T-helper 17 cell (primary cell): ENCODE data around the gene ZNF625. TPM values are rescaled to one million over a fixed set of nuclear protein-coding genes. Genes with fewer than 3 reads are reported as not detected.

ENCODE experiments used
- ATAC-seq: fragments of 150-1000 bp; cut with Tn5 transposase; 2 replicates; pipeline ENCODE4 v1.10.0; 2021; ENCODE audit warnings: mild to moderate bottlenecking, moderate library complexity
- DNase-seq, 3 donors: peaks; one replicate each; pipeline versions ENCODE4 v3.0.0 to v3.0.0-alpha.2; 2020 to 2021
- H3K9me3 ChIP-seq: one replicate; pipeline ENCODE4 v1.7.0; 2013; ENCODE audit warnings: low read length, mild to moderate bottlenecking; ENCODE audit not compliant: control insufficient read depth, poor library complexity, severe bottlenecking
- H3K27ac Mint-ChIP-seq: one replicate; pipeline ENCODE4 v1.8.0; 2022; ENCODE audit warnings: mild to moderate bottlenecking, moderate library complexity, mixed read lengths
- H3K27me3 Mint-ChIP-seq: one replicate; pipeline ENCODE4 v1.8.0; 2022; ENCODE audit warnings: mixed read lengths
- H3K36me3 Mint-ChIP-seq: one replicate; pipeline ENCODE4 v1.8.0; 2022; ENCODE audit warnings: low read depth, mixed read lengths
- H3K4me1 Mint-ChIP-seq: one replicate; pipeline ENCODE4 v1.8.0; 2022; ENCODE audit warnings: mild to moderate bottlenecking, mixed read lengths
- H3K4me3 Mint-ChIP-seq: one replicate; pipeline ENCODE4 v1.8.0; 2022; ENCODE audit warnings: mild to moderate bottlenecking, moderate library complexity, mixed read lengths
- total RNA-seq, 4 donors: library from RNA in 2 of 4; stranded (reverse) in 2 of 4; gene quantifications; one replicate each; pipeline ENCODE4 v1.2.3 and lab custom pipeline; 2022 to 2026

ZNF625 gene
- total RNA-seq, 2 donors from 2014 or later: 0.75 to 1.4 TPM

- Mint-ChIP-seq H3K4me1 (peaks cover 20% of the 10 kb centered on the region), H3K27me3 (peaks cover 5% of the 10 kb centered on the region), H3K4me3 (peak overlapping the region; percentile 19), H3K36me3 (peaks cover 2% of the 10 kb centered on the region), H3K27ac (no peak overlapping the region)
- no peaks in the 10 kb centered on the region for H3K9me3 ChIP-seq
- no peak for ATAC-seq
- DNase-seq: no peak
Measured at GRCh38 chr19:12159773-12160414, 3.4 kb upstream of the ZNF625 start.

DNA sequence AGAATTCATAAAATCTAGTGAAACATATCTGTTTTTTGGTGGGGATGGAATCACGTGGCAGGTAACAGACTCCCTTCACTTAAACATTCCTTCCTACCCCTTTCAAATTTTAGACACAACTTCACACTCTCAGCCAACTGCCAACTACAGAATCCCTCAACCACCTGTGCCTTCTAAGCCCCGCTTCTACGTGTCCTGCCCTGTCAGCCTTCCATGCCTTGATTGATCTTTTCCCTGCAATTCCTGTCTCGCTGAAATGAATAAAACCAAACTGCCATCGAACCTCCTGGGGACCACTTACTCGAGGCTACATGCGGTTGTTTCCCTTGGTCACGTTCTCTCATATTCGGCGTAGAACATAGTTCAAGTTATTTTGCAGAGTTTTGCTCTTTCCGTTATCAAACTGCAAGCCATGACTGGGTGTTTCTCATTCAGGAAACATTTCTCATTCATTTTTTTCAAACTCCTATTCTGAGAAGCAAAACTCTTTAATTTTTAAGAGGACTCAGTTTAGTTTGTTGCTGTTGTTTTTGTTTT lies 1.1 kb downstream of the ZNF625 start:
- Mint-ChIP-seq H3K4me3 (peak overlapping the region; percentile 81), H3K27me3 (peaks cover 10% of the 10 kb centered on the region), H3K27ac (no peak overlapping the region), H3K4me1 (peaks cover 10% of the 10 kb centered on the region), H3K36me3 (no peaks in the 10 kb centered on the region)
- H3K9me3 ChIP-seq: no peaks in the 10 kb centered on the region
- DNase-seq (no peak), ATAC-seq (no peak)

GRCh38 chr19:12145348-12145747 lies 11.2 kb downstream of the ZNF625 start:
- Mint-ChIP-seq H3K4me1 (peaks cover 9% of the 10 kb centered on the region), H3K4me3 (no peak overlapping the region), H3K36me3 (peaks cover 9% of the 10 kb centered on the region), H3K27ac (no peak overlapping the region), H3K27me3 (no peaks in the 10 kb centered on the region)
- no peaks in the 10 kb centered on the region for H3K9me3 ChIP-seq
- ATAC-seq (no peak), DNase-seq (no peak)

GRCh38 chr19:12141405-12141736 lies 15.2 kb downstream of the ZNF625 start:
- Mint-ChIP-seq H3K36me3 (peaks cover 10% of the 10 kb centered on the region), H3K27ac (no peak overlapping the region), H3K4me3 (peak overlapping the region; percentile 97), H3K4me1 (peaks cover 24% of the 10 kb centered on the region), H3K27me3 (no peaks in the 10 kb centered on the region)
- H3K9me3 ChIP-seq: no peaks in the 10 kb centered on the region
- no peak for ATAC-seq
- no peak for DNase-seq

DNA sequence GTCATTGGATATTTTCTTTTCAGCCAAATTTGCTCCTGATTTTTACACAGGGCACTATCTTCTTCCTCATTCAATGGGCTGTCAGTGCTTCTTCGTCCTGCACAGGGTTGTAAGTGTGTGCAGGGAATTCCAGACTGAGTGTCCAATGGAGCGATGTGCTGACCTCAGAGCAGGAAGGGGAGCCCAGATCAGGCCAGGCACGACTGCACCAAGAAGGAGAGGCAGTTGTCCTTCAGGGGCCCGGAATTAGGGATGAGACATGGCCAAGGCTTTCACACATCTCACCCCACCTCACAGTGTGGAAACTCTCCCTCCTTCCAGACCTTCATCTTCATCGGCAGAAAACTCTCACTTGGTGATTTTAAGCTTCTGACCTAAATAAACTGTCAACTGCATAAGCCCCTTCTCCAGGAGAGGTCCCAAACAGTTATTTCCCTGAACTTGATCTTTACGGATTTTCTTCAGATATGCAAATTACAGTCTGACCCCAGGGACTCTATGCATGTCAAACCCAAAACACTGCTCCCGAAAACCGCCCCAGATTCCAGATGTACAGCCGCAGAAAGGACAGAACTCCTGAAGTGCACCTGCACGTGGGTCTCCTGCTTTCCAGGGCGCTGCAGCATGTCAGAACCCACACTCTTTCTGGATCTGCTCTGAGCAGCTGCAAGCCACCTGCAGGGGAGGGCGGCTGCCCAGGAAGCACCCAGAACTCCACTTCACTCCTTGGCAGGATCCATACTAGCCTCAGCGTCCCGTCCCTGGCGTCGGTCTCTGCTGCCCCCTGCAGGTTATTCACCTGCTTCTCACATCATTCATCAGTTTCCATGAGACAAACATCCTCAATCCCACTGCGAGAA lies 15.8 kb downstream of the ZNF625 start:
- ATAC-seq: peak; percentile 76

DNA sequence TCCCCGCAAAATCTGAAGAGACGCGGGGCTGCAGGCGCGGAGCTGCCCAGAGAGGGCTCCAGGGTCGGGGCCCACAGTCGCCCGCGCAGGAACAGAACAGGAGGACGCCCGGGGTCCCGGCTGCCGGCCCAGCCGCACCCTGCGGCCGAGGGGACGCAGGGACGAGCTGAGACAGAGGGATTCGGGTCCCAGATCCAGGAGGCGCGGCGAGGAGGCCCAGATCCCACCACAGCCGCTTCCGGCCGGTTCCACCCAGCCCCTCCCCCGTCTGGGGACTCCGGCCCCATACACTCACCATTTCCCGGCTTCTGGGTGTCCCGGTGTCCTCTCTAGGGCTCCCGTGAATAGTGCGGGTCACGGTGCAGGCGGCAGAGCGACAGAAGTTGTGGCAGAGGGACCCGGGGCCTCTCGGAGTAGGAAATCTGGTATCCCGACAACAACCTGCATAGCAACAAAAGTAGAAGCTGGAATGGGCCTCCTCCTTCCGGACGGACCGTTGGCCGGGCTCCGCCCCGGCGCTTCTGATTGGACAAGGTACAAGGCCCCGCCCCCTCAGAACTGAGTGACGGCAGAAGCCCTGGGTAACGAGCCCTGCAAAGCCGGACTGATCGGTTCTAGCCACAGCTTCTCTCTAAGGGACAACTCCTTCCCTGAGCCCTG lies 16.5 kb downstream of the ZNF625 start, which contains the start of gene ZNF20:
ZNF20 (minus strand) TSS at position 466 of the 660 bp plus-strand sequence; CDS start at position 298, 168 bp downstream.
- H3K27me3 Mint-ChIP-seq: no peaks in the 10 kb centered on the region
- ATAC-seq (peak; percentile 92), DNase-seq (peak; percentile 74 to 77 (median 76))
- H3K27ac Mint-ChIP-seq: peak within 1 kb of the TSS; percentile 34
- peaks cover 24% of the 10 kb centered on the region for H3K4me1 Mint-ChIP-seq
- H3K9me3 ChIP-seq: no peaks in the 10 kb centered on the region
- H3K36me3 Mint-ChIP-seq: peaks cover 4% of the 10 kb centered on the region
- H3K4me3 Mint-ChIP-seq: peak within 1 kb of the TSS; percentile 97

More for the DNA sequence above, 15.8 kb downstream of the ZNF625 start:
- H3K27ac Mint-ChIP-seq: no peak overlapping the region
- peaks cover 10% of the 10 kb centered on the region for H3K36me3 Mint-ChIP-seq
- no peaks in the 10 kb centered on the region for H3K9me3 ChIP-seq
- no peaks in the 10 kb centered on the region for H3K27me3 Mint-ChIP-seq
- peaks cover 24% of the 10 kb centered on the region for H3K4me1 Mint-ChIP-seq
- DNase-seq: peak; percentile 68 to 75 (median 69)
- H3K4me3 Mint-ChIP-seq: peak overlapping the region; percentile 97

DNA sequence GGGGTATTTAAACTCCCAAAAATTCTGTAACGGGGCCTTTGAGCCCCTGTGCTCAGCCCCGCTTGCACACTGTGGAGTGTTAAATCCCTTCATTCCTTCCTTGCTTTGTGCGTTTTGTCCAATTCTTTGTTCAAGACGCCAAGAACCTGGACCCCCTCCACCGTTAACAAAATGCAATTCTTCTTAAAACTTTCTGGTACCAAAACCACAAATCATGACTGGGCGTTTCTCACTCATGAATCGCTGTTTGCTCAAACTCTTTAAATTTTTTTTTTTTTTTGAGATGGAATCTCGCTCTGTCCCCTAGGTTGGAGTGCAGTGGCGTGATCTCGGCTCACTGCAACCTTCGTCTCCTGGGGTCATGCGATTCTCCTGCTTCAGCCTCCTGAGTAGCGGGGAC lies 17.3 kb downstream of the ZNF625 start:
- Mint-ChIP-seq H3K27ac (peak overlapping the region; percentile 34), H3K27me3 (no peaks in the 10 kb centered on the region), H3K36me3 (peaks cover 4% of the 10 kb centered on the region), H3K4me1 (peaks cover 24% of the 10 kb centered on the region), H3K4me3 (peak overlapping the region; percentile 97)
- DNase-seq (no peak), ATAC-seq (no peak)
- no peaks in the 10 kb centered on the region for H3K9me3 ChIP-seq

DNA sequence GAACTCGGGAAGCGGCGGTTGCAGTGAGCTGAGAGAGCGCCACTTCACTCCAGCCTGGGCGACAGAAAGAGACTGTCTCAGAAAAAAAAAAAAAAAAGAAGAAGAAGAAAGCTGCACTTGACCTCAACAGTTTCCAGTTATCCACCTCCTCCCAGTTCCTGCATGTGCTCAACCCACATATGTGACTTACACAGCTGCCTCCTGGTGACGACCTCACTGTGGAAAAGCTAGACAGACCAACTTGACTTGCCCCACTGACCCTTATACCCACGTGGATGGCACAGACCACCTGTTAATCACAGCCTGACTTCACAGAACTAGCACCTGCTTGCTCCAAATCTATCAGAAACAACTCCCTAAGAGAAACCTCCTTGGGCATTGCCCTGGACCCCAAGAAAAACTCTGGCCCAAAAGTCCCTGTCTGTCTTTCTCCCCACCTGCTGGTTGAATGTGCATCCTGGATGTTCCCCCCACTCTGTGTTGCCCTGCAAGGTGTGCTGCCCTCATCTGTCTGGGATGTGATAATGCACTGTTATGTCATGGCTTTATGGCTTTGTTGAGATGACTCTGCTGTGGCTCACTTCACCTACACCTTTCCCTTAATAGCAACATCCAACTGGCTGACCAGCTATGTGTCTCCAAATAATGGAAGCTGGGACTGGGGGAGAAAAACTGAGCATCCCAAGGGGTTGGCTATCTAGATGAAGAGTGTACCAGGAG lies 19.2 kb downstream of the ZNF625 start:
- no peaks in the 10 kb centered on the region for H3K27me3 Mint-ChIP-seq
- H3K4me1 Mint-ChIP-seq: peaks cover 24% of the 10 kb centered on the region
- no peak overlapping the region for H3K27ac Mint-ChIP-seq
- H3K36me3 Mint-ChIP-seq: peaks cover 6% of the 10 kb centered on the region
- DNase-seq (no peak), ATAC-seq (no peak)
- H3K4me3 Mint-ChIP-seq: no peak overlapping the region
- H3K9me3 ChIP-seq: peaks cover 10% of the 10 kb centered on the region

GRCh38 chr19:12133069-12133468 lies 23.5 kb downstream of the ZNF625 start:
- peaks cover 6% of the 10 kb centered on the region for H3K36me3 Mint-ChIP-seq

DNA sequence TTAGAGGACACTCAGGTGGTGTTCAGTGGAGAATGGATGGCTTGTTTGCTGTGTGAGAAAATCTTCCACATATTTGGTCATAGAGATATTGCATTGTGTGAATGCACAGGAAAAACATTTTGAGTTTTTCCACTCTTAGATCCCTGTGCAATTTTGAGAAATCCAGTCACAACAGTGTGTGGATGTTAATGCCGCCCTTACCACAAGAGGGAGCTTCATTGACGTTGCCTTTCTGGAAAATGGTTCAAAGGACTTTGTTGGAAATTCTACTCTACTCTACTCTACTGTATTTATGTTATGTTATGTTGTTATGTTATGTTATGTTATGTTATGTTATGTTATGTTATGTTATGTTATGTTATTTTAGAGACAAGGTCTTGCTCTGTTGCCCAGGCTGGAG lies 29.8 kb downstream of the ZNF625 start:
- no peaks in the 10 kb centered on the region for H3K27me3 Mint-ChIP-seq
- no peak overlapping the region for H3K27ac Mint-ChIP-seq
- ATAC-seq (no peak), DNase-seq (no peak)
- no peaks in the 10 kb centered on the region for H3K4me1 Mint-ChIP-seq
- H3K36me3 Mint-ChIP-seq: no peaks in the 10 kb centered on the region
- no peak overlapping the region for H3K4me3 Mint-ChIP-seq
- H3K9me3 ChIP-seq: peaks cover 2% of the 10 kb centered on the region

More at GRCh38 chr19:12133069-12133468, 23.5 kb downstream of the ZNF625 start:
- Mint-ChIP-seq H3K4me3 (no peak overlapping the region), H3K27ac (no peak overlapping the region), H3K27me3 (no peaks in the 10 kb centered on the region), H3K4me1 (peaks cover 5% of the 10 kb centered on the region)
- ATAC-seq: no peak
- H3K9me3 ChIP-seq: peaks cover 17% of the 10 kb centered on the region
- DNase-seq: no peak

GRCh38 chr19:12117201-12117970 lies 39.1 kb downstream of the ZNF625 start:
- Mint-ChIP-seq H3K27ac (no peak overlapping the region), H3K36me3 (no peaks in the 10 kb centered on the region), H3K4me1 (no peaks in the 10 kb centered on the region), H3K27me3 (no peaks in the 10 kb centered on the region), H3K4me3 (no peak overlapping the region)
- no peak for DNase-seq
- H3K9me3 ChIP-seq: no peaks in the 10 kb centered on the region
- no peak for ATAC-seq

DNA sequence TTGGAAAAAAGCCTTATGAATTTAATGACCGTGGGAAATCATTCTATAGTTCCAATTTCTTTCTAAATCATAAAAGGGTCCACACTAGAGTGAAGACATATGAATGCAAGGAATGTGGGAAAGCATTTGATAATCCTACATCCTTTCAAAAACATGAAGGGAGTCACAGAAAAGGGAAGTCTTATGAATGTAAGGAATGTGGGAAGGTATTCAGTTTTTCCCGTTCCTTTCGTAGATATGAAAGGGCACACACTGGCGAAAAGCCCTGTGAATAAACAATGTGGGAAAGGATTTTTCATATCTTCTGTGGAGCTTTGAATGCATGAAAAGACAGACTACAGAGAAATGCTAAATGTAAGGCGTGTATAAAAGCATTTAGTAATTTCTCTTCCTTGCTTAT lies 43.4 kb downstream of the ZNF625 start:
- Mint-ChIP-seq H3K4me3 (no peak overlapping the region), H3K4me1 (no peaks in the 10 kb centered on the region), H3K36me3 (no peaks in the 10 kb centered on the region), H3K27ac (no peak overlapping the region), H3K27me3 (no peaks in the 10 kb centered on the region)
- no peaks in the 10 kb centered on the region for H3K9me3 ChIP-seq
- ATAC-seq (no peak), DNase-seq (no peak)
